ENCODE results near the gene KIAA0586.
"Not testable (repeated sequence)": the region's sequence is repeated elsewhere in the genome, so short reads cannot be mapped to it uniquely, and the experiment has no call there.

KIAA0586 gene

DNA sequence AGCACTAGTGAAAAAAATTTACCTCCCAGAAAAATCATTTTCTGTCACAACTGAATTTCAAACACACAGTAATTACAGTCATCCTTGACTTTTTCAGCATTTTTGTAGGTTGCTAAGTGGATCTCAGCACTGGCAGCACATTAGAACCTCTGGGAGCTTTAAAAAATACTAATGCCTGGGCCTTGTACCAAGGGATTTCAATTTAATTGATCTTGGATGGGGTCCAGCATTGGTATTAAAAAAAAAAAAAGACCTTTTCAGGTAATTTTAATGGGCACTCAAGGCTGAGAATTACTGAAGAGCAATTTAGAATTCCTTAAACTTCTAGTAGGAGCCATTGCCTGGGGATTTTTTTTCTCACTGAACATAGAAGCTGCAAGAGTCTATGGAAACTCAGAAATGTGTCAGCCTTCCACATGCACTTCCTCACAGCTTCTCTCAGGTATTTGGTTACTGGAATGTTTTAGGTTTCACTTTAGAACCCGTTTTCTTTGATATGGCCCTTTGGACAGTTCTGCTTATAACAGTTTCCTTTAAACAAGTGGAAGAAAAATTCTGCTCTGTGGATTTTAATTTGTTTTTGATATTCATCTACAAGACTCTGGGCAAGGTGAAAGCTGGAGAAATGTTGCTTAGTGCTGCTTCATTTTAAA lies 121.7 kb downstream of the KIAA0586 start:
- no peak for DNase-seq (ENCODE audit: low read depth)

- no peak for DNase-seq (ENCODE audit: low read depth)
Observed at GRCh38 chr14:58553959-58554358, 126.4 kb downstream of the KIAA0586 start.

GRCh38 chr14:58555647-58556046 lies 128.1 kb downstream of the KIAA0586 start:
- DNase-seq (ENCODE audit: low read depth), result no peak

DNA sequence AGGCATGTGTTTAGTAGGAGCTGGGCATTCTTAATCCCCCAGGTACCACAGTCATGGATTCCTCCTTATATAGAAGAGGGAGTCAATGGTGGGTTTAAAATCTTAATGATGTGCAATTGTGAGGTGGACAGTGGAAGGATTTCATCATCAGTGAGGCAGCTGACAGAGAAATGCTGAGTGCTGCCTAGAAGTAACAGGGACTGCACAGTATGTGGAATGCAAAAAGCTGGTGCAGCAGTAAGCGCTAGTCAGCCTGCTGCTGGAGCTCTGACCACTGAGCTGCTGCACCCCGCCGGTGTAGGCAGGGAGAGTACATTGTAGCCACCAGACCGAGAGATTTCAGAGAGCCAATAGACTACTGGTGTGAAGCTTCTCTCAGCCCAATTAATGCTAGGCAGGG lies 129.7 kb downstream of the KIAA0586 start:
- DNase-seq (ENCODE audit: low read depth), result no peak

DNA sequence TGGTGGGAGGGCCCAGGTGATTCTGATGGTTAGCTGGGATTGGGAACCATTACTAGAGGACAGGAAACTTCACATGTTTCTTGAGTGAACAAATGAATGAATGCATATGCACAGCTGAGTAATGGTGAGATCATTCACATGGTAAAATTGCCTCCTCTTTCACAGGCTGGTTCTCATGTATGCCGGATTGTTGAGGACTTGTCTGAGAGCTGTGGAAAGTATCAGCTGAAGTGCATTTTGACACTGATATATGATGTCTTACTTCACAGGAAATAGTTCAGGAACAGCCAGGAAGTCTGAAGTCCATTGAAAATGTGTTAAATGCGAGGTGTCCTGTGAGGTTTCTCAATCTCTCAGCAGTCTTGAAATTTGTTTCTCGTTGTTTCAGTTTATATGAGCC lies 132.7 kb downstream of the KIAA0586 start:
- DNase-seq (ENCODE audit: low read depth), result no peak

- no peak for DNase-seq (ENCODE audit: low read depth)
Observed at GRCh38 chr14:58562141-58562540, 134.6 kb downstream of the KIAA0586 start.

GRCh38 chr14:58563978-58564377 lies 136.5 kb downstream of the KIAA0586 start:
- DNase-seq (ENCODE audit: low read depth), result no peak

DNA sequence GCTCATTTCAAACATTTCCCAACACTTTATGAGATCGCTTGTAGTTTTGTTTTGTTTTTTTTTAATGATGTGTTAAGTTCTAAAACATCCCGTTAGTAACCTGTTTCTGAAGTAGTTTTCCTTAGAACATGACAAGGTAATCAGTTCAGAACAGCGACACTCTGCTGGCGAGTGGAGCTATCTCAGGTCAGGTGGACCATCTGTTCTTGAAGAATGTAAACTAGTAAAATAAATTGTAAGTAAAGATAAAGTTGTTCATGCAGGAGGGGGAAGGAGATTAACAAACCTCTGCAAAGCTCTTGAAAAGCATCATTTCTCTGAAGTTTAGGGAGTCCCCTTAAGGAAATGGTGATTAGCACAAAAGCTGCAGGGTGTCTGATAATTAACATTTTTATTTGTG lies 138.3 kb downstream of the KIAA0586 start:
- no peak for DNase-seq (ENCODE audit: low read depth)

GRCh38 chr14:58566979-58567378 lies 139.5 kb downstream of the KIAA0586 start:
- DNase-seq (ENCODE audit: low read depth), result no peak

GRCh38 chr14:58568322-58568721 lies 140.8 kb downstream of the KIAA0586 start:
- no peak for DNase-seq (ENCODE audit: low read depth)

- DNase-seq (ENCODE audit: low read depth), result no peak
Observed at GRCh38 chr14:58571256-58571655, 143.7 kb downstream of the KIAA0586 start.

DNA sequence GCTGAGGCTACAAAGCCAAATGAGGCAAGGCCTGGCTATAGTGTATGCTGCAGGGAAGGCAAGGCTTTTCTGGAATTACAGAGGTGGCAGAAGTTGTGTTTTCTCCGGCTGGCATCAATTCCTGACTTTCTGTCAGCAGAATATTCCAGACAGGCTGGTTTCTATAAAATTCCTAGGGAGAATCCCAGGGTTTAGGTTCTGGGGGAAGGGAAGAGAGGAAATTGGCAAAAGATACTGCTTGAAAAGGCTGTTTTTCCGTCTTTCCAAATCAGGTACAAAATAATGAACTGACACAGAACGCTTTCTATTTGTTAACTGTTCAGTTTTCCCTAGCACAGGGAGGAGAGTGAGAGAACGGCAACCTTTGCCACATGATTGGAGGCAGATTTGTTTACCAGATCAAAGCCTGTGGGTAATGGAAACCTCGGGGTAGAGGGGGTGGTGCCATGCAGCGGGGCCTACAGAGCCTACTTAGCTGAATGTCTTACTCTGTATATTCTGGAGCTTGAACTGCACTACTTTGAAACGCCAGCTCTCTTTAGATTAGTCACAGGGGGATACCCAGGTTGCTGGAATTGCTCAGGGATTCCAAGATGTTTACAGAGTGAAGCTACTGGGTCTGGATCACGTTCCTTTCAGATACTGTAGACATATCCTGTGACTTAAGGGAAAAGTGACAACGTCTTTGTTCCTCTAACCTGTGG lies 144.4 kb downstream of the KIAA0586 start:
- no peak for DNase-seq (ENCODE audit: low read depth)

DNA sequence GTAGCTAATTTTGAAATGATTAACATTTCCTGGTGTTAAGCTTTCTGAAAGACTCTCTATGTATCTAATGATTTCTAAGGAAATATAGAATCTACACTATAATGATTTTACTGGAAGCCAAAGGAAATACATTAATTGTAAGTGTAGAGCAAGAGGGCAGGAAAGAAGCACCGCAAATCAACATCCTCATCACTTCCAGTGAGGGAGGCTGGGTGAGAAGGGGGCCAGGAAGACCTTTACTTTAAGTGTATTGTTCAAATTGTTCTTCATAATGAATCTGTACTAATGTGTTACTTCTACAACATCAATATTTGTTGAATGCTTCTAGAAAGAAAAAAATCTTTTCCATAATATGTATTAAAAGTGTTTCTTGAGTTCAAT lies 144.9 kb downstream of the KIAA0586 start:
- DNase-seq (ENCODE audit: low read depth), result no peak

DNA sequence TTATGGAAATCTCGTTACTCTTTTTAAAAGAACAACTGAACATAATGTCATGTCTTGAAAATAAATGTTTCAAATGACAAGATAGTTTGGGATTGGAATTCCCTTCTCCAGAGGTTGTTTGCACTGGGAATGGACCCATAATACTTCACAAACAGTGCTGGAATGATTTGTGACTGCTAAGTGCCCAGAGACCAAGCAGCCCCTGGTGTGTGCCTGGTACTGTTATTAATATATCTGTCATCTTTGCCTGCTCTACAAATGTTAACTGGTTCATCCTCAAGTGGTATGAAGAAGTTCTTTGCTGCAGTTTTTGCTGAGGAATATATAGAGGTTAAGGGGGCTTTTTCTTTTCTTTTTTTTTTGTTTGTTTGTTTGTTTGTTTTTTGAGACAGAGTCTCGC lies 145.3 kb downstream of the KIAA0586 start:
- no peak for DNase-seq (ENCODE audit: low read depth)

GRCh38 chr14:58574623-58575022 lies 147.1 kb downstream of the KIAA0586 start:
- DNase-seq (ENCODE audit: low read depth), result no peak

GRCh38 chr14:58575956-58576355 lies 148.4 kb downstream of the KIAA0586 start:
- no peak for DNase-seq (ENCODE audit: low read depth)

- not testable (repeated sequence) for DNase-seq (ENCODE audit: low read depth)
Observed at GRCh38 chr14:58580035-58580434, 152.5 kb downstream of the KIAA0586 start.

GRCh38 chr14:58581389-58581788 lies 153.9 kb downstream of the KIAA0586 start:
- DNase-seq (ENCODE audit: low read depth), result not testable (repeated sequence)

GRCh38 chr14:58584383-58584782 lies 156.9 kb downstream of the KIAA0586 start:
- no peak for DNase-seq (ENCODE audit: low read depth)

DNA sequence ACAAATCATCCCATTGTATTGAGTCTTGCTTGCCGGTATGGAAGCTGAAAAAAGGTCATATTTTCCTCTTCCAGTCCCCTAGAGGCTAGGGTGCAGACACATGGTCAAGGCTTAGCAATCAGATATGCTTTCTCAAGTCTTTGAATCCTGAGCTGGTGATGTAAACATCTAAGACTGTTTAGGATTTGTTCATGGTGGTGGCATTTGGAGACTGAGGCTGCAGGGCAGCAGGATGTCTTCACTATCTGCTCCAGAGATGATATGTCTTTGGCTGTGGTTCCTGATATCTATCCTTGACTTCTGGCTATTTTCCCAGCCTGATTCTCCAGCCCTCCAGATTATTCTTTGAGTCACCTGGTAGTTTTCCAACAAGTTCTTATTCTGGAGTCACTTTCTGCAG lies 159.8 kb downstream of the KIAA0586 start:
- no peak for DNase-seq (ENCODE audit: low read depth)

DNA sequence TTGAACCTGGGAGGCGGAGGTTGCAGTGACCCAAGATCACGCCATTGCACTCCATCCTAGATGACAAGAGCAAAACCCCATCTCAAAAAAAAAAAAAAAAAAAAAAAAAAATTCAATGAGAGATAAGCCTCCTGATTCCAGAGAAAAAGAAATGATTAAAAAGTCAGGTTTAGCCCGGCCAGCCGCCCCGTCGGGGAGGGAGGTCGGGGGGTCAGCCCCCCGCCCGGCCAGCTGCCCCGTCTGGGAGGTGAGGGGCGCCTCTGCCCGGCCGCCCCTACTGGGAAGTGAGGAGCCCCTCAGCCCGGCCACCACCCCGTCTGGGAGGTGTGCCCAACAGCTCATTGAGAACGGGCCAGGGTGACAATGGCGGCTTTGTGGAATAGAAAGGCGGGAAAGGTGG lies 160.8 kb downstream of the KIAA0586 start:
- DNase-seq (ENCODE audit: low read depth), result not testable (repeated sequence)

GRCh38 chr14:58593977-58594376 lies 166.5 kb downstream of the KIAA0586 start:
- no peak for DNase-seq (ENCODE audit: low read depth)

DNA sequence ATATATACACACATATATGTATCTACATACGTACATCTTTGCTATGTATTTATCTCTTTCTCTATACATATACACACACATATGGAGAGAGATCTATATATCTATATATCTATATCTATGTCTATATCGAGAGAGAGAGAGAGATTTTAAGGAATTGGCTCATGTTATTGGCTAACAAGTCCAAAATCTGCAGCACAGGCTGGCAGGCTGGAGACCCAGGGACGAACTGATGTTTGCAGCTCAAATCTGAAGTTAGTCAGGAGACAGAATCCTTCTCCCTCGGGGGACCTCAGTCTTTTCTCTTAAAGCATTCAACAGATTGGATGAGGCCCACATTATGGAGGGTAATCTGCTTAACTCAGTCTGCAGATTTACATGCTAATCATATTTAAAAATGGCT lies 169.5 kb downstream of the KIAA0586 start:
- DNase-seq (ENCODE audit: low read depth), result no peak

Measured in stimulated activated CD8-positive, alpha-beta memory T cell treated with anti-CD3 and anti-CD28 coated beads, Interleukin-15, amount 100 ng/mL, for 24 hours (primary cell).